ENCODE results near the gene TPD52L2.
"Not testable (repeated sequence)": the region's sequence is repeated elsewhere in the genome, so short reads cannot be mapped to it uniquely, and the experiment has no call there.

The TPD52L2 gene

DNA sequence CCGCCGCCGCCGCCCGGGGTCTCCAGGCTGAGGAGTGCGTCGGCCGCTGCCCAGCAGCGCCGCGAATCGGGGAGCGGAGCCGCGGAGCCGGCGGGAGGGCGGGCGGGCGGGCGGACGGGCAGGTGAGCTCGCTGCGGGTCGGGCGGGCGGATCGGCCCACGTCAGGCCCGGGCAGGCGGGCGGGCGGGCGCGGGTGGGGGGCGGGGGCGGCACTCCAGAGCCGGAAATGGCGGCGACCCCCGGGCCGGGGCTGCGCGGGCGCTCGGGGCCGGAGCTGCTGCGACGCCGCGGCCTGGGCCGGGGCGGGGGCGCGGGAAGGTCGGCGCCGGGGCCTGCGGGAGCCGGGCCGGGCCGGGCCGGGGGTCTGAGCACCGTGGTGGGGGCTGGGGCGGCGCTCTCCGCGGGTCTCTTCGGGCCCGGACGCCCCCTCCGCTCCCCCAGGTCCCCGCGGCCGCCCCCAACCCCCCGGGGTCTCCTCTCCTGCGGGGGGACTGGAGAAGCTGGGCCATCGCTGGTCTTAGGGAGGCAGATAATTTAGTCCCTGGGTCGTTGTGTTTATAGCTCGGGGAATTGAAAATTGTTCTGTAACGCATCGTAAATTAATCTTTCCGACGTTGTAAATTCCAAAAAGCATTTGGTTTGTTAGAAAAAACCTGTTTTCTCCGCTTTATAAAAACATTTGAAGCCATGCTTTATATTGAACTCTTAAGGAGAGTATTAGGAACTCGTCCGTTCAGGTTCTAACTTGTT is 30.3 kb downstream of the TPD52L2 start:
- DNase-seq (ENCODE audit: low read depth in 2 of 2) = no peak

- DNase-seq (ENCODE audit: low read depth in 2 of 2) = no peak
Observed at GRCh38 chr20:63895952-63896263, 30.8 kb downstream of the TPD52L2 start.

DNA sequence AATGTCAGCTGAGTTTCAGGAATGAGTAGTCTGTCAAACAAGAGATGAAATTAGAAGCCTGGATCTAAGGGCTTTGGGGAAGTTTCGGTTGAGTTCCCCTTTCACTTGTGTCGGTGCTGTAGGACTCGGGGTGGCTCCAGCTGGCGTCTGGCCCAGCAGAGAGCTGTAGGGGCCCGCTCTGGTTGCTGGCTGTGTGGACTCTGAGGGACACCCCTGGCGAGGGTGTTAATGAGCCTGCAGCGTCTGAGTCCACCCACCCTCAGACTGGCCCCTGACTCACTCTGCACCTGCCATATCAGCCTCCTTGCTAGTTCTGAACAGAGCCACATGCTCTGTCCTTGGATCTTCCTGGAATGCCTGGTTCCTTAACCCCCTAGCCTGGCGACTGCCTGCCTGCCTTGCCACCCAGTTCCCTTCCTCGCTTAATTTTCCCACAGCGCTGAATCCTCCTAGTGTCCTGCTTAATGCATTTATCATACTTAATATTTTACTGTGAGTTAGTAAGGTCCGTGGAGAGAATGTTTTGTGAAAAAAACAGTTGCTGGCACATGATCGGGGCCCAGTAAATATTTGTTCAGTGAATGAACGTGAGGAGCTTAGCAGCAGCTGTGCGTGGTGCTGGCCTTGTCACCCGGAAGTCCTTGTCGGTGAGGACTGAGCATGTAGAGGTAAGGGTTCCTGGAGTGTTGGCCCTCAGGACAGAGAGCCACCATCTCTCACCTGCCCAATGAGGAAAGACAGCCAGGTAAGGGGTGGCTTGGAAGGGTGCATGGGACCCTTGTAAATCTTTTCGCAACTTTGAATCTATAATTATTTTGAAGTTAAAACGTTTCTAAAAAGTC is 31.4 kb downstream of the TPD52L2 start:
- DNase-seq (ENCODE audit: low read depth in 2 of 2) = no peak

GRCh38 chr20:63897978-63898561 is 33.0 kb downstream of the TPD52L2 start:
- no peak for DNase-seq (ENCODE audit: low read depth in 2 of 2)

DNA sequence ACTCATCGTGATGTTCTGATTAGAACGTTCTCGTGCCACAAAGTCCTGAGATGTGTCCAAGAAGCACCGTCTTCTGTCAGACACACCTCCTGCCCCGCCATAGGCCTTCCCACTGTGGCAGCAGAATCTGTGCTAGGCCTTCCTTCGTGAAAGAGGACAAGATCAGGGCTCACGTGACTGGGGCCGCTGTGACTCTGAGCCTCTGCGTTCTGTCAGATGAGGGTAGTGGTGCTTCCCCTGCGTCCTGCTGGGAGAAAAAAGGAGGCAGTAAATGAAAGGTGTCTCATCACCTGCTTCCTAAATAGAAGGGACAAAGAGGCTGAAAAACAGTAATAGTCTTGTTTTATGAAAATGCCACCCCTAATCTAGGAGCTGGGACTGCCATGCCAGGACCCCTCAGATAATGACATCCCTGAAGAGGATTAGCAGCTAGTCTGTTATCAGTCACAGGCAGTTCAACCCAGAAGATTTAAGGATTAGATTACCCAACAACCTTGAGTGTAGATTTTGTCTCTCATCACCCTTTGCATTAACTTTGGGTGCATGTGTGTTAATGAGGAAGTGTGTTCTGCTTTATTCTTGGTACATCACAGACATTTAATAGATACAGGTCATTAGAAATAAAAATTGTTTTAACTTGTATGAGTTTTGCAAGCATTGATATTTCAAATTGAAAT is 34.0 kb downstream of the TPD52L2 start:
- no peak for DNase-seq (ENCODE audit: low read depth in 2 of 2)

DNA sequence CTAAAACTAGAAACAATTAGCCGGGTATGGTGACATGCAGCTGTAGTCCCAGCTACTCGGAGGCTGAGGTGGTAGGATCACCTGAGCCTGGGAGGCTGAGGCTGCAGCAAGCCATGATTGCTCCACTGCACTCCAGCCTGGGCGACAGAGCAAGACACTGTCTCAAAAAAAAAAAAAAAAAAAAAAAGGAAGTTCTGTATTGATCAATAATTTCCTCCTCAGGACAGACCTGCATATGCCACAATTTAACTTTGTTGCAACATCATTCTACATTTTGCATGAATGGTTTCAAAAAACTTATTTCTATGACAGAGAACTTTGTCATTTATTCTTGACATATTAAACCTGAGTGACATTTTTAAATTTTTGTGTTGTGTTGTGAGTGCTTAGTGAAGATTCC is 35.3 kb downstream of the TPD52L2 start:
- no peak for DNase-seq (ENCODE audit: low read depth in 2 of 2)

DNA sequence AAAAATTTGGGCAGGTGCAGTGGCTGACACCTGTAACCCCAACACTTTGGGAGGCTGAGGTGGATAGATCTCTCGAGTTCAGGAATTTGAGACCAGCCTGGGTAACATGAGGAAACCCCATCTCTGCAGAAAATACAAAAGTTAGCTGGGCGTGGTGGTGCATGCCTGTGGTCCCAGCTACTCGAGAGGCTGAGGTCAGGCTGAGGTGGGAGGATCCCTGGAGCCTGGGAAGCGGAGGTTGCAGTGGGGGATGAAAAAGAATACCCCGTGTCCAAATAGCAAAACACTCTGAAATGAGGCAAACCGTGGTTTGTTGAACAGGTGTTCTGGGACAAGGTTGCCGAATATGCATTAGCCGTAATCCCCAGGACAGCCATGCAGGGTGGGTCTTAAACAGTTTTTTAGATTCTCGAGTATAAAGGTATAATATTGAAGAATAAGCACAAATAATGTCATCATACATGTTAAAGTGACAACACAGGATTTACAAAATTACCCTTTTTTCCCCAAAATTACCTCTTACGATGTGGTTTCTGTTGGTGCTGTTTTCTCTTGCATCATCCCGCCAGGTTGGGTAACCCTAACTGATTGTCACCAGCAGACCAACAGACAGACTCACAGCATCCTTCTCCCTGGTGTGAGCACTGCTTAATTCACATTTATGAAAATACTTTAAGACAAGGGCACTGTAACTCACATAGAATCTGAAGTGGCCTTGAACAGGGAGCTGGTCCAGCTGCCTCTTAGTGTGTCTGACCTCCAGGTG is 38.9 kb downstream of the TPD52L2 start:
- DNase-seq (ENCODE audit: low read depth in 2 of 2) = no peak

DNA sequence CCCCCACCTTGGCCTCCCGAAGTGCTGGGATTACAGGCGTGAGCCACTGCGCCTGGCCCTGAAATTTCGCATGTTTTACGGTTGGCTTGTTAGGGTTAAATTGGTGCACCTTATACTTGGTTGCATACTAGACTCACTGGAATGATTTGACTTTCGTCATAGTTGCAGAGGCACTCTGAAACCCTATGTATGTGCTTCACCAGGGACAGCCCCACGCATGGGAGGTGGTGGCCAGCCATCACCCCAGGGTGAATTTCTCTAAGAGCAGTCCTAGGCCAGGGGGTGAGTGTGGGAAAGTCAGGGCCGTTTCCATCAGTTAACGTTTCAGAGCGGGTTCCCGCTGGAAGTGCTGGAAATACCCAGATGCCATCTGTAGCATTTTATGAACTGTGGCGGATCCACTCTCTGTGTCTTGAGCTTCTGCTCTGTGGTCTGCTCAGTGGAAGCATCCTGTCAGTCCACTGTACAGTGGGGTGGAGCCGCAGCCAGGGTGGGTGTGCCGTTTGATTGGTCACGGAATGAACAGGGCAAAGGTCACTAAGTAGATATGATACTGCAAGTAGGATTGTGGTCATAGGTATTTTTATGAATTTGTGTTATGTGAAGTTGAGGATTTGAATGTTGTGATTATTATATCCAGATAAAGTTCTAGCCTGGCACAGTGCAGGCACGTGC is 43.1 kb downstream of the TPD52L2 start:
- no peak for DNase-seq (ENCODE audit: low read depth in 2 of 2)

GRCh38 chr20:63911176-63911575 is 46.1 kb downstream of the TPD52L2 start:
- no peak for DNase-seq (ENCODE audit: low read depth in 2 of 2)

- no peak for DNase-seq (ENCODE audit: low read depth in 2 of 2)
Observed at GRCh38 chr20:63913768-63914167, 48.7 kb downstream of the TPD52L2 start.

- no peak for DNase-seq (ENCODE audit: low read depth in 2 of 2)
Observed at GRCh38 chr20:63915471-63915870, 50.4 kb downstream of the TPD52L2 start.

GRCh38 chr20:63916371-63916939 is 51.4 kb downstream of the TPD52L2 start:
- not testable (repeated sequence) for DNase-seq (ENCODE audit: low read depth in 2 of 2)

- no peak for DNase-seq (ENCODE audit: low read depth in 2 of 2)
Observed at GRCh38 chr20:63917811-63918210, 52.7 kb downstream of the TPD52L2 start.

- DNase-seq (ENCODE audit: low read depth in 2 of 2) = no peak
Observed at GRCh38 chr20:63919130-63919529, 54.1 kb downstream of the TPD52L2 start.

DNA sequence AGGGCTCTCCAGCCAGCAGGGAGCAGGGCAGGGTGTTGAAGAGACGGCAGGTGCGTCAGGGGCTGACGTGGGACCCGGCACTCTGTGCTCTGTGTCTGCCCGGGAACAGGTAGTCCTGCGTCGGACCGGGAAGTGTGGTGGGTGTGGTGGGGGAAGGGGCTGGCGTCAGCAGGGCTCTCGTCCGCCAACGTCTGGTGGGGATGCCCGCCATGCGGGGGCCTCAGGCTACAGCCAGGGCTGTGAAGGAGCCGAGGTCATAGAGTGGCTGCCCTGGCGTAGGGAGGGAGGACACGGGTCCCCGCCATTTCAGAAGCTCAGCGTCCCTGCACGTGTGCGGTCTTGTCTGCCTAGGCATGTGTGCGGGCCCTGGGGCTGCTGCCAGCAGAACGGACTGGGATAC is 55.2 kb downstream of the TPD52L2 start:
- DNase-seq (ENCODE audit: low read depth in 2 of 2) = no peak

GRCh38 chr20:63923651-63924050 is 58.6 kb downstream of the TPD52L2 start:
- no peak for DNase-seq (ENCODE audit: low read depth in 2 of 2)

- DNase-seq (ENCODE audit: low read depth in 2 of 2) = no peak
Observed at GRCh38 chr20:63924241-63924640, 59.2 kb downstream of the TPD52L2 start.

GRCh38 chr20:63926298-63926697 is 61.2 kb downstream of the TPD52L2 start:
- DNase-seq (ENCODE audit: low read depth in 2 of 2) = no peak

DNA sequence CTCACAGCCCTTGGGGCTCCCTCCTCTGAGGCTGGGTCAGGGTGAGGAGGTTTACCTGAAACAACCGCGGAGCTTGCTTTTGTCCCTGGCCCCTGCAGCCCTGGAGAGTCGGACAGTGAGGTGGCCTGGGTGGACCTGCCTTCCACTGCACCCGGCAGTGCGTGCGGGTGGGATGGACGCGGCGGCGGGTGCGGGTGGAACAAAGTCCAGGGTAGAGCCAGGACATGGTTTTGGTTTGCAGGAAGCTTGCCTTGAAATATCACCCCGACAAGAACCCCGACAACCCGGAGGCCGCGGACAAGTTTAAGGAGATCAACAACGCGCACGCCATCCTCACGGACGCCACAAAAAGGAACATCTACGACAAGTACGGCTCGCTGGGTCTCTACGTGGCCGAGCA is 64.0 kb downstream of the TPD52L2 start:
- DNase-seq (ENCODE audit: low read depth in 2 of 2) = no peak

- DNase-seq (ENCODE audit: low read depth in 2 of 2) = not testable (repeated sequence)
Observed at GRCh38 chr20:63929473-63929883, 64.4 kb downstream of the TPD52L2 start.

All from stimulated activated CD8-positive, alpha-beta memory T cell treated with anti-CD3 and anti-CD28 coated beads, Interleukin-7, amount 100 ng/mL, for 4 hours (primary cell).